GM12801 (cell line): Measurements from ENCODE around the gene ERCC1.

Source experiments
- CTCF ChIP-seq: IDR thresholded peaks from one replicate; pipeline ENCODE4 v1.5.1; 2011; ENCODE audit warnings: control low read depth; ENCODE audit not compliant: insufficient read length; ENCODE audit errors: extremely low read depth

ERCC1 gene

GRCh38 chr19:45455707-45456499, 32.2 kb upstream of the ERCC1 start:
- no peak for TF ChIP-seq CTCF

GRCh38 chr19:45451850-45452387, 28.2 kb upstream of the ERCC1 start:
- TF ChIP-seq CTCF: no peak

GRCh38 chr19:45451131-45451849, 27.6 kb upstream of the ERCC1 start:
- TF ChIP-seq CTCF: no peak

- TF ChIP-seq CTCF: no peak
These were observed 26.3 kb upstream of the ERCC1 start for GRCh38 chr19:45450012-45450333.

- TF ChIP-seq CTCF: no peak
These were observed 25.2 kb upstream of the ERCC1 start for GRCh38 chr19:45448887-45449299.

GRCh38 chr19:45448425-45448756, 24.7 kb upstream of the ERCC1 start:
- TF ChIP-seq CTCF: no peak

GRCh38 chr19:45446944-45447343, 23.2 kb upstream of the ERCC1 start:
- TF ChIP-seq CTCF: no peak
